ENCODE data around the gene CYBA. TPM values are rescaled to one million over a fixed set of nuclear protein-coding genes. Genes with fewer than 3 reads are reported as not detected.
A peak's percentile ranks its signal among the peaks of the same experiment; 100 is the strongest.

Gene CYBA
- total RNA-seq, 1 donor from 2014 or later: 87.4 TPM

DNA sequence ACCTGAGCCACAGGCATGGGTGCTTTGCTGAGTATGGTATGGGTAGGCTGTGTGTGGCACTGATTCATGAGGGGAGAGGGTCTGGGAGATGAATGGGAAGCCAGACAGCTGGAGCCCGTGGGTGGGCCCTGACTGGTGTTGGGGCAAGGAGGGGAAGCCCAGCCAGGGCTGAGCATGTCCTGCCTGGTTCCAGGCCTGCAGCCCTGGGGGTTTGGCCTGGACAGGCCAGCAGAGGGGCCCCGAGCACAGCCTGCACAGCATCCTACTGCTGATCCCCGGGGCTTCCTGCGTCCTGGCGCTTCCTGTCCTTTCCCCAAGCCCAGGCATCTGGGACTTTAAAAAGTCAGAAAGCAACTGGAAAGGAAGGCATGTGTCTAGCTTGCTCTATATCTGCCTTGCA lies 16.6 kb upstream of the CYBA start:
- intact Hi-C loops (cut with DNase I): no loop called here
- DNase-seq (ENCODE audit: low spot score) (no peak), ATAC-seq (no peak)

GRCh38 chr16:88665570-88665969 lies 14.7 kb upstream of the CYBA start:
- ATAC-seq: no peak
- intact Hi-C loops (cut with DNase I): no loop called here

DNA sequence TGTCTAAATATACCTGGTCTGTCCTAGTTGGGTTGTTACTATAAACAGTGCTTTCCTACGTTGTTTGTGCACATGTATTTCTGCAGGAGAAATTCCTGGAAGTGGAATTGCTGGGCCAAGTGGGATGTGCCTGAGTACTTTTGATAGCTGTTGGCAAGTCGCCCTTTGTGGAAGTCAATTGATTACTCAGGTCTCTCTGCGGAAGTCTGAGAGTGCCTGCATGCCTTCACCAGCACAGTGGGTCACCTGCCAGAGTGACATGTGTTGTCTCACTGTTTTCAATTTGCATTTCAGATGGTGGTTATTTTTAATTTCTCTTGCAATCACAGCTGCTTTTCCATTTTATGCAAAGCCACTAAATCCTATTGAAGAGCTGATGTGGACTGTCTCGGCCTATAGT lies 14.3 kb upstream of the CYBA start:
- intact Hi-C loops (cut with DNase I): no loop called here
- DNase-seq (ENCODE audit: low spot score): no peak
- ATAC-seq: no peak

More at GRCh38 chr16:88665570-88665969, 14.7 kb upstream of the CYBA start:
- DNase-seq (ENCODE audit: low spot score): no peak

- ATAC-seq (peak; percentile 100), DNase-seq (ENCODE audit: low spot score) (peak; percentile 98)
- intact Hi-C loops (cut with DNase I): no loop called here
Observed at GRCh38 chr16:88662843-88663606, 12.2 kb upstream of the CYBA start, which contains the start of gene MVD. TSS of gene MVD (minus strand) at chr16:88663091. CDS start at chr16:88663080, 11 bp downstream.

- intact Hi-C loops (cut with DNase I): no loop called here
- DNase-seq (ENCODE audit: low spot score): no peak
- no peak for ATAC-seq
Observed at GRCh38 chr16:88662222-88662842, 11.5 kb upstream of the CYBA start.

DNA sequence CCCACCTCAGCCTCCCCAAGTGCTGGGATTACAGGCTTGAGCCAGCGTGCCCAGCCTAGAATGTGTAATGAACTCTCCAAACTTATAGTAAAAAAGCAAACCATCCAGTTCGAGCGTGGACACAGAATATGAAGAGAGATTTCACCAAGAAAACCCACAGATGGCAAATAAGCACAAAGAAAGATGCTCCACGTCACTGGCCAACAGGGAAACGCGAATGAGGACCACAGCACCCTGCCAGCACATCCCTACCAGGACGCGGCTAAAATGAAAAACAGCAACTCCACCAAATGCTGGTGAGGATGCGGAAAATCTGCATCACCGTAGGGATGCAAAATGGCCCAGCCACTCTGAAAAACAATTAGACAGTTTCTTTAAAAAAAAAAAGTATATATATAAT lies 10.6 kb upstream of the CYBA start:
- DNase-seq (ENCODE audit: low spot score) (no peak), ATAC-seq (no peak)
- intact Hi-C loops (cut with DNase I): no loop called here

GRCh38 chr16:88659160-88659559 lies 8.3 kb upstream of the CYBA start:
- intact Hi-C loops (cut with DNase I): no loop called here
- DNase-seq (ENCODE audit: low spot score): no peak
- ATAC-seq: no peak

DNA sequence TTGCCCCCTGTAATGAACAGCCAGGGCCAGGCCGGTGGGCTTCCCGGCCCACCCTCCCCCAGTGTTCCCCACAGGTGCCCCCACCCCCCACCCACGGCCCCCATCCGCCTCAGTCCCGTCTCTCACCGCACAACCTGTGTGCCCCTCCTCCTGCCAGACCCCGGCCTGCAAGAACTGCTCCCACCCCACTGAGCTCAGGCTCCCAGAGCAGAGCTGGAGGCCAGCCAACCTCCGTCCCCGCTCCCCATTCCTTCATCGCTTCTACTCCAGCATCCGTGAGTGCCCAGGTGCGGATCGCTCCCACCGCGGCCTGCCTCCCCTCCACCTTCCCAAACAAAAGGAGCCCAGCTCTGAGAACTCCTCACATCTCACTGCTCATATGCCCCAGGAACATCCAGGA lies 7.9 kb upstream of the CYBA start:
- intact Hi-C loops (cut with DNase I): no loop called here
- DNase-seq (ENCODE audit: low spot score) (no peak), ATAC-seq (no peak)

GRCh38 chr16:88657371-88657770 lies 6.5 kb upstream of the CYBA start:
- no peak for DNase-seq (ENCODE audit: low spot score)
- no peak for ATAC-seq
- intact Hi-C loops (cut with DNase I): no loop called here

- ATAC-seq (no peak), DNase-seq (ENCODE audit: low spot score) (no peak)
- intact Hi-C loops (cut with DNase I): no loop called here
Observed at GRCh38 chr16:88656291-88656980, 5.6 kb upstream of the CYBA start.

- no peak for ATAC-seq
- DNase-seq (ENCODE audit: low spot score): no peak
- intact Hi-C loops (cut with DNase I): no loop called here
Observed at GRCh38 chr16:88655733-88656281, 5.0 kb upstream of the CYBA start.

- ATAC-seq: no peak
- DNase-seq (ENCODE audit: low spot score): no peak
- intact Hi-C loops (cut with DNase I): no loop called here
Observed at GRCh38 chr16:88655053-88655732, 4.3 kb upstream of the CYBA start.

GRCh38 chr16:88654363-88655052 lies 3.7 kb upstream of the CYBA start:
- ATAC-seq (no peak), DNase-seq (ENCODE audit: low spot score) (no peak)
- intact Hi-C loops (cut with DNase I): no loop called here

GRCh38 chr16:88653596-88654362 lies 2.9 kb upstream of the CYBA start:
- no peak for ATAC-seq
- no peak for DNase-seq (ENCODE audit: low spot score)
- intact Hi-C loops (cut with DNase I): no loop called here

- no peak for DNase-seq (ENCODE audit: low spot score)
- intact Hi-C loops (cut with DNase I): no loop called here
- no peak for ATAC-seq
Observed at GRCh38 chr16:88653101-88653500, 2.2 kb upstream of the CYBA start.

GRCh38 chr16:88652762-88653063 lies 1.9 kb upstream of the CYBA start:
- intact Hi-C loops (cut with DNase I): no loop called here
- no peak for ATAC-seq
- DNase-seq (ENCODE audit: low spot score): no peak

DNA sequence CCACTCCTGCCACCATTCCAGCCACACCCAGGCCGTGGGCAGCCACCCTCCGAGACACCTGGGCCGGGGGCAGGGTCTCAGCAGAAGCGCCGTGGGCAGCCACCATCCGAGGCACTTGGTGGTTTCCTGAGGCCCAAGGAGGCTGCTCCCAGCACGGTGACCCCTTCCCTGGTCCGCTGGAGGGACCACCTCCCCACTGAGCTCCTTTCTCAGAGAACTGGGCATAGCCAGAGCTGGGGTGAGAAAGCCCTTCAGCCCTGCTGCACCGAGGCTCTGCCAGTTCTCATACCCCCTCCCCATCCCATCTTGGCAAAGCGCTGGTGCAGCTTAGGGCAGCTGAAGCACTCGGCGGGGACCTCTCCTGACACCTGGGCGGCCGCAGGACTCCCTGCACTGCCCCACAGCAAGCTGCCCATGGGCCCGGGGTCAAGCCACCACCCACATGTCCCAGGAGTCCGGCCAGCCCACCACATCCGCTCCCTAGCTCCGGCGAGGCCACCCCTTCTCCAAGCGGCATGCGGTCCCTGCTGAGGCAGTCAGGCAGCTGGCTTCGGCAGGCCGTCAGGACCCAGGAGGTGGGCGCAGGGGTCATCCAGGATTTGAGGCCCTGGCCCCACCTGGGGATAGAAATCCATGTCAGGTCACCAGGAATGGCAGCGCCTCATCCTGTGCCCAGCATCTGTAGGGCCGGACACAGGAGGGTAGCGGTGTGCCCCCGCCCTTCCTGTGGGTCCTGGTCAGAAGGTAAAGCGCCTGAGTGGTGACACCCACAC lies 1.3 kb upstream of the CYBA start:
- ATAC-seq: no peak
- intact Hi-C loops (cut with DNase I): no loop called here
- DNase-seq (ENCODE audit: low spot score): no peak

Data from sciatic nerve (tissue), 2 donors.